Measurements from ENCODE around the gene BTC. TPM values are rescaled to one million over a fixed set of nuclear protein-coding genes. Genes with fewer than 3 reads are reported as not detected.

The BTC gene, protein sequence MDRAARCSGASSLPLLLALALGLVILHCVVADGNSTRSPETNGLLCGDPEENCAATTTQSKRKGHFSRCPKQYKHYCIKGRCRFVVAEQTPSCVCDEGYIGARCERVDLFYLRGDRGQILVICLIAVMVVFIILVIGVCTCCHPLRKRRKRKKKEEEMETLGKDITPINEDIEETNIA
- 0.24 and 0.32 TPM in 2 replicates for total RNA-seq

DNA sequence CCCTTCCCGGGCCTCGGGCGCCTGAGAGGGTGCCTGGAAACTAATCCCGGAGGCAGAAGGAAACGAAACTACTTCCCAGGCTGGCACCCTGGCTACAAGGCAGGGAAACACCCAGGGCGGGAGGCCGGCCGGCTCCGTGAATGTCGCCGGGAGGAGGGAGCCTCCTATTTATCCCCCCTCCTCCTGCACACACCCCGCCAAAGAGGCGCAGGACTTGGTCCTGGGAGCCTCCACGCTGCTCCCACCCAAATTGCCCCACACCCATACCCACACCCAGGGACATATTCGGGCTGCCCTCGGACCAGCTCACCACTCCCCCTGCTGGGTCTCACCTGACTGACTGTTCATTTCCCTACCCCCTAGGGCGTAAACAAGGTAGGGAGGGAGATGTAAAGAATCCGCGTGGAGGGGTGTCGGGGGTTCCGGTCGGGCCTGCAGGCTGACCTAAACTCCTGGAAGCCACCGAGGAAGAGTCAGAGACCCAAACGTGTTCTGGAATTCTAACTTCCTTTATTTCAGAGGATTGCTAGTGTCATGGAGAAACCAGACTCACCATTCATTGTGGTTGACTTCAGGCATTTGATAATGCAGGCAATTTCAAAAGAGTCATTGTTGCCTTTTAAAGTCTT is at the start of gene BTC:
Gene BTC, minus strand, starts transcription at position 142 of the 629 bp plus-strand sequence. CDS start 198 bp downstream, outside the sequence.

Other genes with a start within 250 kb of the BTC start
- 0.32 and 0.36 TPM in 2 replicates for gene PARM1, start 138.6 kb upstream of the BTC start, total RNA-seq